ENCODE results near the gene MST1R.
A peak's percentile ranks its signal among the peaks of the same experiment; 100 is the strongest.

Gene MST1R

GRCh38 chr3:49839193-49839809 lies 64.4 kb downstream of the MST1R start:
- DNase-seq (ENCODE audit: low spot score): peak; percentile 58

All from SW480 (cell line).